Erythroblast (primary cell): ENCODE results near the gene THEM4.

Experiments
- GATA1 ChIP-seq: IDR thresholded peaks from 2 replicates; pipeline ENCODE4 v1.6.1; 2011; ENCODE audit warnings: low read depth, mild to moderate bottlenecking, control low read depth, low read length, moderate library complexity
- POLR2A ChIP-seq: IDR thresholded peaks from 2 replicates; pipeline ENCODE4 v1.6.1; 2011; ENCODE audit warnings: mild to moderate bottlenecking, low read length

- TF ChIP-seq POLR2A (no peak), GATA1 (no peak)
Measured at GRCh38 chr1:151868486-151868885, 40.8 kb downstream of the THEM4 start.
